ENCODE data around the gene TRIP12. TPM values are rescaled to one million over a fixed set of nuclear protein-coding genes. Genes with fewer than 3 reads are reported as not detected.

TRIP12 gene
- total and polyA plus RNA-seq, 2 donors from 2014 or later: 29.3 to 225 TPM

DNA sequence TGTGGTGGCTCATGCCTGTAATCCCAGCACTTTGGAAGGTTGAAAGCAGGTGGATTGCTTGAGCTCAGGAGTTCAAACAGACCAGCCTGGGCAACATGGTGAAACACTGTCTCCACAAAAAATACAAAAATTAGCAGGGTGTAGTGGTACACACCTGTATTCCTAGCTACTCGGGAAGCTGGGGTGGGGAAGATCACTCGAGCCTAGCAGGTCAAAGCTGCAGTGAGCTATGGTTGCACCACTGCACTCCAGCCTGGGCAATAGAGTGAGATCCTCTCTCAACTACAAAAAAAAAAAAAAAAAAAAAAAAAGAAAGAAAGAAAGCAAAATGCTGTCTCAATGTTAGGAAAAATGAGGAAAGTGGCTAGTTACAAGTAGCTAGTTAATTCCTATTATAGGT is 56.8 kb downstream of the TRIP12 start:
- H3K4me1 ChIP-seq (ENCODE audit: control insufficient read depth in 2 of 3, insufficient read depth in 2 of 3, low read depth in 1 of 3, low read length in 3 of 3): peaks cover 0 to 3% (median 0%) of the 10 kb centered on the region in 3 donors
- intact Hi-C loops (cut with DNase I): no loop called here
- H3K4me3 ChIP-seq (ENCODE audit: low read length in 3 of 3): no peak overlapping the region
- no peaks in the 10 kb centered on the region for H3K27me3 ChIP-seq (ENCODE audit: control insufficient read depth, insufficient read depth, low read length)
- TF ChIP-seq CTCF (IDR thresholded peaks at IDR 0.05; ENCODE audit: borderline replicate concordance, extremely low read depth, insufficient read depth): no peak
- no peak overlapping the region for H3K9ac ChIP-seq (ENCODE audit: low read length in 3 of 3)
- no peak overlapping the region for H3K27ac ChIP-seq (ENCODE audit: low read depth in 2 of 2, low read length in 2 of 2)
- DNase-seq (no peak), FAIRE-seq (no peak)
- peaks cover 0 to 2% (median 0%) of the 10 kb centered on the region in 3 donors for H3K36me3 ChIP-seq (ENCODE audit: control insufficient read depth in 2 of 3, insufficient read depth in 3 of 3, low read length in 3 of 3)
- H3K9me3 ChIP-seq (ENCODE audit: control insufficient read depth in 2 of 3, insufficient read depth in 1 of 3, low read length in 3 of 3): no peaks in the 10 kb centered on the region

DNA sequence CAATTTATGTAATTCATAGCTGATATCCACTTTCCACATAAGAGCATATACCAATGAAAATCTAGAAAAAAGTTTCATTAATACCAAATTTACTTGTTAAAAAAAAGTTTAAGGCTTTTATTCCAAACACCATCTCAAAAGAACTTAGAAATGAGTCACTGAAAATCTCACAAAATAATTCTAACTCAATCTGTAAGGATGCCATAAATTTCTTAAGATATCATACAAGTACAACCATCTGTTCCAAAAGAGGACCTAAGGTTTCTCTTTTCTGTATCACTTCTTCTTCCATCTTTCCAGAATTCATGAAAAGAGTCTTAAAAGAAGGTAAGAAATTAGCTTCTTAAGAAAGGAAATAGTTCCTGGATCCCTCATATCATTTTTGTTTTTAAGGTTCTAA is 60.4 kb downstream of the TRIP12 start:
- TF ChIP-seq CTCF (IDR thresholded peaks at IDR 0.05; ENCODE audit: borderline replicate concordance, extremely low read depth, insufficient read depth): no peak
- no peak for DNase-seq
- no peak overlapping the region for H3K9ac ChIP-seq (ENCODE audit: low read length in 3 of 3)
- no peaks in the 10 kb centered on the region for H3K27me3 ChIP-seq (ENCODE audit: control insufficient read depth, insufficient read depth, low read length)
- no peak overlapping the region for H3K4me3 ChIP-seq (ENCODE audit: low read length in 3 of 3)
- no peaks in the 10 kb centered on the region for H3K9me3 ChIP-seq (ENCODE audit: control insufficient read depth in 2 of 3, insufficient read depth in 1 of 3, low read length in 3 of 3)
- intact Hi-C loops (cut with DNase I): no loop called here
- FAIRE-seq: no peak
- peaks cover 0 to 3% (median 0%) of the 10 kb centered on the region in 3 donors for H3K4me1 ChIP-seq (ENCODE audit: control insufficient read depth in 2 of 3, insufficient read depth in 2 of 3, low read depth in 1 of 3, low read length in 3 of 3)
- no peak overlapping the region for H3K27ac ChIP-seq (ENCODE audit: low read depth in 2 of 2, low read length in 2 of 2)
- H3K36me3 ChIP-seq (ENCODE audit: control insufficient read depth in 2 of 3, insufficient read depth in 3 of 3, low read length in 3 of 3): peaks cover under 1 to 17% (median 13%) of the 10 kb centered on the region in 3 donors

GRCh38 chr2:229860334-229860733 is 61.5 kb downstream of the TRIP12 start:
- peaks cover 0 to 3% (median 0%) of the 10 kb centered on the region in 3 donors for H3K4me1 ChIP-seq (ENCODE audit: control insufficient read depth in 2 of 3, insufficient read depth in 2 of 3, low read depth in 1 of 3, low read length in 3 of 3)
- no peak for DNase-seq
- peaks cover 5 to 17% (median 13%) of the 10 kb centered on the region in 3 donors for H3K36me3 ChIP-seq (ENCODE audit: control insufficient read depth in 2 of 3, insufficient read depth in 3 of 3, low read length in 3 of 3)
- H3K4me3 ChIP-seq (ENCODE audit: low read length in 3 of 3): no peak overlapping the region
- no peak overlapping the region for H3K9ac ChIP-seq (ENCODE audit: low read length in 3 of 3)
- FAIRE-seq: no peak
- intact Hi-C loops (cut with DNase I): no loop called here
- TF ChIP-seq CTCF (IDR thresholded peaks at IDR 0.05; ENCODE audit: borderline replicate concordance, extremely low read depth, insufficient read depth): no peak
- H3K27me3 ChIP-seq (ENCODE audit: control insufficient read depth, insufficient read depth, low read length): no peaks in the 10 kb centered on the region
- no peaks in the 10 kb centered on the region for H3K9me3 ChIP-seq (ENCODE audit: control insufficient read depth in 2 of 3, insufficient read depth in 1 of 3, low read length in 3 of 3)
- H3K27ac ChIP-seq (ENCODE audit: low read depth in 2 of 2, low read length in 2 of 2): no peak overlapping the region

DNA sequence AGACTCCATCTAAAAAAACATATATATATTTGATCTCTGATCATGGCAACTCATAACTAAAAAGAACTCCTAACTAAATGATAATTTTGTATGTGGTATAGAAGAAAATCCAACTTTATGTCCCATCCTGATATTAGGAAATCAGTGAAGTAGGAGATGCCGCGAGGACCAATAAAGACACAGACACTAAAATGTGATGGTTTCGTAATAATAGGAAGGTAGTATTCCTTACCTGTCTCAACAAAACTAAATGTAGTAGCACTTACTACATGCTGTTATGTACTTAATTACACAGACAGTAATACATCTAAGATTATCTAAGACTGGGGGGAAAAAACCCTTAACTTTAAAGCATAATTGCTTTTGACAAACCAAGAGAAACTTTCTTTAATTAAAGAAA is 63.5 kb downstream of the TRIP12 start:
- FAIRE-seq (no peak), DNase-seq (no peak)
- Histone ChIP-seq H3K27me3 (ENCODE audit: control insufficient read depth, insufficient read depth, low read length) (no peaks in the 10 kb centered on the region), H3K9ac (ENCODE audit: low read length in 3 of 3) (no peak overlapping the region), H3K9me3 (ENCODE audit: control insufficient read depth in 2 of 3, insufficient read depth in 1 of 3, low read length in 3 of 3) (no peaks in the 10 kb centered on the region), H3K27ac (ENCODE audit: low read depth in 2 of 2, low read length in 2 of 2) (no peak overlapping the region), H3K4me1 (ENCODE audit: control insufficient read depth in 2 of 3, insufficient read depth in 2 of 3, low read depth in 1 of 3, low read length in 3 of 3) (no peaks in the 10 kb centered on the region), H3K4me3 (ENCODE audit: low read length in 3 of 3) (no peak overlapping the region), H3K36me3 (ENCODE audit: control insufficient read depth in 2 of 3, insufficient read depth in 3 of 3, low read length in 3 of 3) (peaks cover 5 to 17% (median 17%) of the 10 kb centered on the region in 3 donors)
- intact Hi-C loops (cut with DNase I): no loop called here
- no peak for TF ChIP-seq CTCF (IDR thresholded peaks at IDR 0.05; ENCODE audit: borderline replicate concordance, extremely low read depth, insufficient read depth)

All from kidney (tissue), 14 donors.